Neural progenitor cell (in vitro differentiated cells): ENCODE results near the gene VPS41. TPM values are rescaled to one million over a fixed set of nuclear protein-coding genes. Genes with fewer than 3 reads are reported as not detected.
A peak's percentile ranks its signal among the peaks of the same experiment; 100 is the strongest.

ENCODE experiments used
- DNase-seq: peaks from one replicate; pipeline ENCODE4 v3.0.0-alpha.2; 2016; ENCODE audit warnings: low spot score
- H2AFZ ChIP-seq: fragments of 200-600 bp; sonication (generic); replicated peaks from 2 replicates; pipeline ENCODE4 v1.6.1; 2016; ENCODE audit warnings: antibody characterized with exemption
- H3F3A ChIP-seq: fragments of 200-600 bp; sonication (generic); 2 replicates; pipeline ENCODE4 v1.6.1; 2016; ENCODE audit warnings: antibody characterized with exemption, low read depth
- H3K27ac ChIP-seq: fragments of 200-600 bp; sonication (generic); 2 replicates; pipeline ENCODE4 v1.5.1; 2016; ENCODE audit warnings: mild to moderate bottlenecking
- H3K27me3 ChIP-seq: fragments of 200-600 bp; sonication (generic); 2 replicates; pipeline ENCODE4 v1.6.1; 2016; ENCODE audit warnings: mild to moderate bottlenecking, moderate library complexity
- H3K36me3 ChIP-seq: fragments of 200-600 bp; sonication (generic); 2 replicates; pipeline ENCODE4 v1.5.1; 2016
- H3K4me1 ChIP-seq: fragments of 200-600 bp; sonication (generic); 2 replicates; pipeline ENCODE4 v1.6.1; 2016; ENCODE audit warnings: mixed run types
- H3K4me2 ChIP-seq: fragments of 200-600 bp; sonication (generic); 2 replicates; pipeline ENCODE4 v1.6.1; 2016
- H3K4me3 ChIP-seq: fragments of 200-600 bp; sonication (generic); 2 replicates; pipeline ENCODE4 v1.5.1; 2016
- H3K79me2 ChIP-seq: fragments of 200-600 bp; sonication (generic); 2 replicates; pipeline ENCODE4 v1.6.1; 2016; ENCODE audit warnings: low read depth
- H3K9ac ChIP-seq: fragments of 200-600 bp; sonication (generic); 2 replicates; pipeline ENCODE4 v1.6.1; 2016
- H3K9me3 ChIP-seq: fragments of 200-600 bp; sonication (generic); 2 replicates; pipeline ENCODE4 v1.5.1; 2016; ENCODE audit warnings: low read depth
- H4K20me1 ChIP-seq: fragments of 200-600 bp; sonication (generic); 2 replicates; pipeline ENCODE4 v1.6.1; 2016; ENCODE audit warnings: low read depth
- H3K27ac Mint-ChIP-seq: 3 replicates; pipeline ENCODE4 v1.8.0; 2021; ENCODE audit warnings: mixed read lengths
- H3K27me3 Mint-ChIP-seq: 2 replicates; pipeline ENCODE4 v1.8.0; 2022; ENCODE audit warnings: low read depth, mild to moderate bottlenecking, inconsistent platforms, moderate library complexity, mixed read lengths; ENCODE audit not compliant: insufficient read depth
- H3K36me3 Mint-ChIP-seq: 3 replicates; pipeline ENCODE4 v1.8.0; 2021; ENCODE audit warnings: mixed read lengths
- H3K4me1 Mint-ChIP-seq: 3 replicates; pipeline ENCODE4 v1.8.0; 2021; ENCODE audit warnings: mixed read lengths
- H3K4me3 Mint-ChIP-seq: 3 replicates; pipeline ENCODE4 v1.8.0; 2021; ENCODE audit warnings: mild to moderate bottlenecking, moderate library complexity, mixed read lengths
- H3K9me3 Mint-ChIP-seq: 3 replicates; pipeline ENCODE4 v1.8.0; 2020; ENCODE audit warnings: mixed read lengths
- CTCF ChIP-seq: fragments of 200-600 bp; sonication (generic); IDR thresholded peaks from 2 replicates; pipeline ENCODE4 v1.5.1; 2017; ENCODE audit warnings: antibody characterized with exemption, mild to moderate bottlenecking
- EZH2 ChIP-seq: fragments of 200-600 bp; sonication (generic); IDR thresholded peaks from 2 replicates; pipeline ENCODE4 v1.6.1; 2017; ENCODE audit warnings: antibody characterized with exemption, mild to moderate bottlenecking, moderate library complexity
- EZH2phosphoT487 ChIP-seq: fragments of 200-600 bp; sonication (generic); IDR thresholded peaks from 2 replicates; pipeline ENCODE4 v1.6.1; 2017; ENCODE audit warnings: antibody characterized with exemption
- total RNA-seq: library from RNA; depleted of rRNA; stranded (reverse); fragments of >200 nt; gene quantifications from 2 replicates; pipeline ENCODE4 v1.2.3, GENCODE V29; 2015; ENCODE audit warnings: low replicate concordance

The VPS41 gene
- total RNA-seq, 1 donor from 2014 or later, result 92.3 TPM

- Mint-ChIP-seq H3K9me3 (no peaks in the 10 kb centered on the region), H3K27ac (peak overlapping the region; percentile 19), H3K4me3 (no peak overlapping the region), H3K36me3 (peaks cover 2% of the 10 kb centered on the region), H3K4me1 (peaks cover 11% of the 10 kb centered on the region), H3K27me3 (peaks cover 3% of the 10 kb centered on the region)
- no peaks in the 10 kb centered on the region for H3K36me3 ChIP-seq
- no peaks in the 10 kb centered on the region for H3F3A ChIP-seq
- no peak overlapping the region for H2AFZ ChIP-seq
- TF ChIP-seq EZH2 (no peak), CTCF (no peak), EZH2phosphoT487 (no peak)
- peaks cover 12% of the 10 kb centered on the region for H3K4me1 ChIP-seq
- no peak for DNase-seq
- no peak overlapping the region for H3K4me3 ChIP-seq
- H3K79me2 ChIP-seq, result peaks cover 34% of the 10 kb centered on the region
- H3K27ac ChIP-seq, result no peak overlapping the region
- H3K4me2 ChIP-seq, result no peak overlapping the region
- H3K9ac ChIP-seq, result no peak overlapping the region
- H3K9me3 ChIP-seq, result no peaks in the 10 kb centered on the region
- peaks cover 20% of the 10 kb centered on the region for H4K20me1 ChIP-seq
- no peaks in the 10 kb centered on the region for H3K27me3 ChIP-seq
Observed at GRCh38 chr7:38902449-38902848, 6.5 kb downstream of the VPS41 start.

- no peak overlapping the region for H2AFZ ChIP-seq
- Mint-ChIP-seq H3K4me1 (no peaks in the 10 kb centered on the region), H3K27ac (no peak overlapping the region), H3K36me3 (peaks cover 24% of the 10 kb centered on the region), H3K27me3 (no peaks in the 10 kb centered on the region), H3K4me3 (no peak overlapping the region), H3K9me3 (peaks cover 8% of the 10 kb centered on the region)
- H3K4me3 ChIP-seq, result no peak overlapping the region
- H3F3A ChIP-seq, result no peaks in the 10 kb centered on the region
- H3K36me3 ChIP-seq, result no peaks in the 10 kb centered on the region
- no peaks in the 10 kb centered on the region for H4K20me1 ChIP-seq
- no peak for DNase-seq
- H3K4me2 ChIP-seq, result no peak overlapping the region
- peaks cover 9% of the 10 kb centered on the region for H3K79me2 ChIP-seq
- H3K9ac ChIP-seq, result no peak overlapping the region
- H3K4me1 ChIP-seq, result no peaks in the 10 kb centered on the region
- TF ChIP-seq CTCF, result no peak
- TF ChIP-seq EZH2, result no peak
- no peak for TF ChIP-seq EZH2phosphoT487
- H3K9me3 ChIP-seq, result no peaks in the 10 kb centered on the region
- no peak overlapping the region for H3K27ac ChIP-seq
- H3K27me3 ChIP-seq, result no peaks in the 10 kb centered on the region
Observed at GRCh38 chr7:38893061-38893460, 15.9 kb downstream of the VPS41 start.

GRCh38 chr7:38890597-38890996 lies 18.4 kb downstream of the VPS41 start:
- Histone ChIP-seq H3K4me2 (no peak overlapping the region), H3K36me3 (no peaks in the 10 kb centered on the region), H3K27ac (no peak overlapping the region), H3F3A (no peaks in the 10 kb centered on the region), H3K4me1 (no peaks in the 10 kb centered on the region), H3K79me2 (peaks cover 9% of the 10 kb centered on the region), H3K9ac (no peak overlapping the region), H3K4me3 (no peak overlapping the region), H3K27me3 (no peaks in the 10 kb centered on the region), H2AFZ (no peak overlapping the region), H4K20me1 (no peaks in the 10 kb centered on the region), H3K9me3 (no peaks in the 10 kb centered on the region)
- DNase-seq, result no peak
- H3K9me3 Mint-ChIP-seq, result peaks cover 19% of the 10 kb centered on the region
- no peak overlapping the region for H3K4me3 Mint-ChIP-seq
- no peak for TF ChIP-seq EZH2phosphoT487
- no peak for TF ChIP-seq EZH2
- H3K4me1 Mint-ChIP-seq, result no peaks in the 10 kb centered on the region
- no peaks in the 10 kb centered on the region for H3K27me3 Mint-ChIP-seq
- peaks cover 31% of the 10 kb centered on the region for H3K36me3 Mint-ChIP-seq
- H3K27ac Mint-ChIP-seq, result no peak overlapping the region

GRCh38 chr7:38889872-38890432 lies 19.0 kb downstream of the VPS41 start:
- DNase-seq, result no peak
- Histone ChIP-seq H2AFZ (no peak overlapping the region), H3K79me2 (peaks cover 9% of the 10 kb centered on the region), H3K4me2 (no peak overlapping the region), H3F3A (no peaks in the 10 kb centered on the region), H3K27me3 (no peaks in the 10 kb centered on the region), H3K9me3 (no peaks in the 10 kb centered on the region), H4K20me1 (no peaks in the 10 kb centered on the region), H3K4me3 (no peak overlapping the region), H3K36me3 (no peaks in the 10 kb centered on the region), H3K27ac (no peak overlapping the region), H3K4me1 (no peaks in the 10 kb centered on the region), H3K9ac (no peak overlapping the region)
- peaks cover 19% of the 10 kb centered on the region for H3K9me3 Mint-ChIP-seq
- no peaks in the 10 kb centered on the region for H3K27me3 Mint-ChIP-seq
- TF ChIP-seq EZH2 (no peak), CTCF (peak; percentile 31)
- no peaks in the 10 kb centered on the region for H3K4me1 Mint-ChIP-seq
- peaks cover 31% of the 10 kb centered on the region for H3K36me3 Mint-ChIP-seq
- no peak overlapping the region for H3K27ac Mint-ChIP-seq
- H3K4me3 Mint-ChIP-seq, result no peak overlapping the region
